ENCODE results near the gene MRPS10.

Gene MRPS10

DNA sequence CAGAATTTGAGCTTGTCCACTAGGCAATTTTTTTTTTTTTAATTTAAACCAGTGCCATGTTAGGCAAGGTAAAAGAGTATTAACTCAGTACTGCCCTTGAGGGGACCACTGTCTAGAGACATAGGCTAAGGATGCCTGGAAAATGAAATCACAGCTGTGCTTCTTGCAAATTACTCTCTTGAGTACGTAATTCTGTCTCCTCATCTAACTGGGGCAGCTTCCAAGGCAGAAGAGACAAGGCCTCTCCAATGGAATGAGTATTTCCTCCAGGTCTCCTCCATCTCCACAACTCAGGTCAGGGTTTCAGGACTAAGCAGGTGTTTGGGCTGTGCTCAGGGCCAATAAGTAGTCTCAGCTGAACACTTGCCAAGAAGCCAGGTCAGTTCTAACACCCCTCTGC, 33.8 kb upstream of the MRPS10 start:
- no peaks in the 10 kb centered on the region for H3K9me3 Mint-ChIP-seq
- peak overlapping the region; percentile 44 for H3K27ac Mint-ChIP-seq
- DNase-seq (ENCODE audit: low spot score in 2 of 2) (no peak), ATAC-seq (no peak)
- H3K4me1 Mint-ChIP-seq: peaks cover 18% of the 10 kb centered on the region
- peaks cover 93% of the 10 kb centered on the region for H3K36me3 Mint-ChIP-seq
- H3K4me3 Mint-ChIP-seq: no peak overlapping the region

DNA sequence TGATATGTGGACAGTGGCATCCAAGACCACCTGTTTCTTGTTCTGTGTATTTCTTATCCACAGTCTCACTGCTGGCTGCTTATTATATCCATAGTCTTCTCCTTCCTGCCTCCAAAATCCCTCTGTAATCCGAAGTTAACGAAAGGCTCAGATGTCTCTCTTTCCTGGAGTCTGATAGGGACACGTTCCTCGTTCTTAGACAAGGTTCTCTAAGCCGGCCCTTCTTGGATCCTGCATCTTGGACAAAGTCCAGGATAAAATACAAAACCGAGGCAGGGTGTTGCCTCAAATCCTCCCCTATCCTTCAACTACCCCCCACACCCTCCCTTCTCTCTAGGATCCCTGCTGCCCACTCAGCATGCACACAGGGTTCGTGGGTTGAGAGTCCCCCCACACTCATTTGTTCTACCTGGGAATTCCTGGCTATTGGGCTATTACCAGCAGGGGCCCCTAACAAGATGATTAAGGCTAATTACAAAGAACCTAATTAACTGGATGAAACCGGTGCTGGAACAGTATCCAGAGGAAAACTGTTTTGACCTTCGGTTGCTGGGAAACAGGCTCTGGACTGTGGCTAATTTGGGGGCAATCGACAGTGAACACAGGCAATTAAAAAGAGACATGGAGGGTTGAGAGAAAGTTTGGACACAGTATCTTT, 32.7 kb upstream of the MRPS10 start:
- no peak for ATAC-seq
- H3K4me3 Mint-ChIP-seq: no peak overlapping the region
- no peak for DNase-seq (ENCODE audit: low spot score in 2 of 2)
- peaks cover 93% of the 10 kb centered on the region for H3K36me3 Mint-ChIP-seq
- H3K4me1 Mint-ChIP-seq: peaks cover 18% of the 10 kb centered on the region
- H3K27ac Mint-ChIP-seq: no peak overlapping the region
- H3K9me3 Mint-ChIP-seq: no peaks in the 10 kb centered on the region

DNA sequence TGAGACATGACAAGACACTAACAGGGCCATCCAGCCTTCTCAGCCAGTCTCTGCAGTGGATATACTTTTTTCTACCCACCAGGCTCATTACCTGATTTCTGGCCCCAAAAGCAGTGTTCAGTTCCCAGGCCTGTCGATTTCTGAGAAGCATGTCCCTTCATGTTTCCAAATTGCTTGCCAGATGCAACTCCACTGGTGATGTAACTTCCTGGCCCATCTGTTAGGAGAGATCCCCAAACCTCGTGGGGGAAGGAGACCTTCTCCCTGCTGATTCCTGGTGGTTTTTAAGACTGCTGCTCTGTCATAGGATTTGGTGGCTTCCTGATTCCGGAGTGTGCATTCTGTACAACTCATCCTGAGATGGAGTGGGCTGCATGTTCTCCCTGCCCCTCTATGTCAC, 31.6 kb upstream of the MRPS10 start:
- Mint-ChIP-seq H3K27ac (peak overlapping the region; percentile 74), H3K4me3 (no peak overlapping the region), H3K4me1 (peaks cover 9% of the 10 kb centered on the region), H3K9me3 (no peaks in the 10 kb centered on the region), H3K36me3 (peaks cover 93% of the 10 kb centered on the region)
- DNase-seq (ENCODE audit: low spot score in 2 of 2) (no peak), ATAC-seq (no peak)

DNA sequence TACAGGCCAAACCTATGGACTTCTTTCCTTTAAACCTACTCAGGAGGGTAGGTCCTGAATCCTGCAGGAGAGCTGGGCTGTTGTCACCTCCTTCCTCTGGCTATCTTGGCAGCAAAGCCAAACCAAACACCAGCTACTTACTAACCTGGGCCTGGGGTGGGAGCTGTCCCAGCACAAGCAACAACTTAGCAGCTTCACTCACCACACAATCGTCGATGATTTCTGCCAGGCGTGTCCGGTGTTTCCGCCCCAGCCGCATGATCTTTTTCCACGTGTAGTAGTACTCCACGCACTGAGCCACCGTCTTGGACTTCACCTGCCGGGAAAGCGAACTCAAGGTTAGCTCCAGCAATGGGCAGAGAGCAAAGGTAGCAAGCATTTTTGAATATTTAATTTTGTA, 25.4 kb upstream of the MRPS10 start:
- no peak for DNase-seq (ENCODE audit: low spot score in 2 of 2)
- H3K36me3 Mint-ChIP-seq: peaks cover 92% of the 10 kb centered on the region
- no peaks in the 10 kb centered on the region for H3K9me3 Mint-ChIP-seq
- H3K4me1 Mint-ChIP-seq: peaks cover 17% of the 10 kb centered on the region
- H3K4me3 Mint-ChIP-seq: no peak overlapping the region
- ATAC-seq: no peak
- no peak overlapping the region for H3K27ac Mint-ChIP-seq

- ATAC-seq (no peak), DNase-seq (ENCODE audit: low spot score in 2 of 2) (no peak)
- Mint-ChIP-seq H3K36me3 (peaks cover 95% of the 10 kb centered on the region), H3K4me1 (peaks cover 23% of the 10 kb centered on the region), H3K4me3 (no peak overlapping the region), H3K9me3 (no peaks in the 10 kb centered on the region), H3K27ac (no peak overlapping the region)
These were observed 24.3 kb upstream of the MRPS10 start for GRCh38 chr6:42241915-42242314.

GRCh38 chr6:42239736-42240375, 22.2 kb upstream of the MRPS10 start:
- H3K4me3 Mint-ChIP-seq: no peak overlapping the region
- peaks cover 99% of the 10 kb centered on the region for H3K36me3 Mint-ChIP-seq

DNA sequence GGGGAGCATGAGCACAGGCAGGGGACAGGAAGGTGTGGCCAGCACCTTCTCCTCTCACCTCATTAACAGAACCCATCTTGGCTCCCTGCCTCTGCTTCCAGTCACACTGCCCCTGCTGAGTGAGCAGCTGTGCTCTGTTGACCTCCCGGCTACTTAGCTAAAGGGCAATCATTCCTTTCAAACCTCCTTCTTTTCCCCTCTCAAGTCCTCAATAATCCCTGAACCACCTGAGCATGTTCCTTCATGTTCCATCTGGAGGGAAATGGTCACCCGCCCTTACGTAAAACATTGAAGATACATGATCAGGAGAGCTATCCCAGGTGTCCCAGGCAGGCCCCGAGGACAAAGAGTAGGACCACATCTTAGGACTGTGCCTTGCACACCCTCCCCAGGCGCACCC, 21.7 kb upstream of the MRPS10 start:
- Mint-ChIP-seq H3K36me3 (peaks cover 99% of the 10 kb centered on the region), H3K4me1 (peaks cover 31% of the 10 kb centered on the region), H3K4me3 (no peak overlapping the region), H3K27ac (peak overlapping the region; percentile 75), H3K9me3 (no peaks in the 10 kb centered on the region)
- no peak for ATAC-seq
- no peak for DNase-seq (ENCODE audit: low spot score in 2 of 2)

More at GRCh38 chr6:42239736-42240375, 22.2 kb upstream of the MRPS10 start:
- Mint-ChIP-seq H3K4me1 (peaks cover 31% of the 10 kb centered on the region), H3K9me3 (no peaks in the 10 kb centered on the region), H3K27ac (peak overlapping the region; percentile 75)
- DNase-seq (ENCODE audit: low spot score in 2 of 2) (no peak), ATAC-seq (no peak)

DNA sequence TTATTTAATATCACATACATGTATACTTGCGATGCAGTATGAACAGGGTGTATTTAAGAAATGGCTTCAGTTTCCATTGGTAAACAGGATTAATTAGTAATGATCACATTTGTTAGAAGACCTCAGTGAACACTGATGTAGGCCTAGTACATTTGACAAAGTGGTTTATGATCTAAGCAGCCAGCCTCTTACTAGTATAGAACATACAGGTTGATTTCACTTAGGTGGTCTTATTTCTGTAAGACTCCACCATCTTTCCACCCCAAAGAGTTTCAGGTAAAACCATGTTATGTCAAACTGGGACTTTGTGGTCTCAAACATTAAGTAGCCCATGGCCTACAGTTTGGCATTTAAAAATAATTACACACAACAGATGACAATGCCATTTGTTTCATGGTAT, 20.2 kb upstream of the MRPS10 start:
- Mint-ChIP-seq H3K9me3 (no peaks in the 10 kb centered on the region), H3K4me1 (peaks cover 31% of the 10 kb centered on the region), H3K36me3 (peaks cover 95% of the 10 kb centered on the region), H3K27ac (peak overlapping the region; percentile 84), H3K4me3 (no peak overlapping the region)
- ATAC-seq (no peak), DNase-seq (ENCODE audit: low spot score in 2 of 2) (no peak)

GRCh38 chr6:42236682-42237473, 19.2 kb upstream of the MRPS10 start:
- Mint-ChIP-seq H3K9me3 (no peaks in the 10 kb centered on the region), H3K4me3 (peak overlapping the region; percentile 13), H3K4me1 (peaks cover 31% of the 10 kb centered on the region), H3K36me3 (peaks cover 95% of the 10 kb centered on the region), H3K27ac (peak overlapping the region; percentile 84)
- ATAC-seq: peak; percentile 65
- DNase-seq (ENCODE audit: low spot score in 2 of 2): no peak

DNA sequence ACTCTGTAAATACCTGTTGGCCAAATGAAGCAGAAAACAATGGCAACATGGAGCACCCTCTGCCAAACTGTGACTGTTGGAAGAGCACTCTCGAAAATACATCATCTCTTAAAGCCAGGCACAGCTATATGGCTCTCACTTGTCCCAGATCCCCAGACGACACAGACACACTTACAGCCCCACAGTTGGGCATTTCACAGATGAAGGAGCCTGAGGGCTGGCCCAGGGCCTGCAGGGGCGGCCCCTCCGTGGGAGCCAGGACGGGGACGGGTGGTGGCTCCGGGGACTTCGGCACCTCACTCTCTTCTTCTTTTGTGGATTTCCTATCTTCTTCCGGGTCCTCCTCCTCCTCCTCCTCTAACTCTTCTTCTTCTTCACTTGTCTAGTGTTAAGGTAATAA, 18.4 kb upstream of the MRPS10 start:
- Mint-ChIP-seq H3K36me3 (peaks cover 91% of the 10 kb centered on the region), H3K4me1 (peaks cover 31% of the 10 kb centered on the region), H3K4me3 (peak overlapping the region; percentile 13), H3K9me3 (no peaks in the 10 kb centered on the region), H3K27ac (peak overlapping the region; percentile 84)
- no peak for DNase-seq (ENCODE audit: low spot score in 2 of 2)
- ATAC-seq: no peak

DNA sequence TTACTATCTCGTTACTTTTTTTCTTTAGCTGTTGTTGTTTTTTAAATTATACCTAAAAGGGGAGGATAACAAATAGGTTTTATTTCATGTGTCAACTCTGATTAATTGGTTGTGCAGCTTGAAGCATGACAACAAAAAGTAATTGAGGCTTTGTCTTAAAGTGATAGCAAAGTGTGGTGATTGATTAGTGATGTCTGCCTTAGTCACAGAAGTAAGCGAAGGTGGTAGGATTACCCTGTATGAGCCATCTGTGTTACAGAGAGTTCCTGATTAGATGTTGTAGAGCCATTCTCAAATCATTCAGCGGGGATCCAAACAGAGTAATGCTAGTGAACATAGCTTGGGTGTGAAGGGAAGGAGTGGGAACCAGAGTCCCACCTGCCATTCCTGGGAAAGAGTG, 14.4 kb upstream of the MRPS10 start:
- Mint-ChIP-seq H3K27ac (peak overlapping the region; percentile 76), H3K4me1 (peaks cover 9% of the 10 kb centered on the region), H3K4me3 (no peak overlapping the region), H3K36me3 (peaks cover 87% of the 10 kb centered on the region), H3K9me3 (no peaks in the 10 kb centered on the region)
- ATAC-seq: no peak
- no peak for DNase-seq (ENCODE audit: low spot score in 2 of 2)

DNA sequence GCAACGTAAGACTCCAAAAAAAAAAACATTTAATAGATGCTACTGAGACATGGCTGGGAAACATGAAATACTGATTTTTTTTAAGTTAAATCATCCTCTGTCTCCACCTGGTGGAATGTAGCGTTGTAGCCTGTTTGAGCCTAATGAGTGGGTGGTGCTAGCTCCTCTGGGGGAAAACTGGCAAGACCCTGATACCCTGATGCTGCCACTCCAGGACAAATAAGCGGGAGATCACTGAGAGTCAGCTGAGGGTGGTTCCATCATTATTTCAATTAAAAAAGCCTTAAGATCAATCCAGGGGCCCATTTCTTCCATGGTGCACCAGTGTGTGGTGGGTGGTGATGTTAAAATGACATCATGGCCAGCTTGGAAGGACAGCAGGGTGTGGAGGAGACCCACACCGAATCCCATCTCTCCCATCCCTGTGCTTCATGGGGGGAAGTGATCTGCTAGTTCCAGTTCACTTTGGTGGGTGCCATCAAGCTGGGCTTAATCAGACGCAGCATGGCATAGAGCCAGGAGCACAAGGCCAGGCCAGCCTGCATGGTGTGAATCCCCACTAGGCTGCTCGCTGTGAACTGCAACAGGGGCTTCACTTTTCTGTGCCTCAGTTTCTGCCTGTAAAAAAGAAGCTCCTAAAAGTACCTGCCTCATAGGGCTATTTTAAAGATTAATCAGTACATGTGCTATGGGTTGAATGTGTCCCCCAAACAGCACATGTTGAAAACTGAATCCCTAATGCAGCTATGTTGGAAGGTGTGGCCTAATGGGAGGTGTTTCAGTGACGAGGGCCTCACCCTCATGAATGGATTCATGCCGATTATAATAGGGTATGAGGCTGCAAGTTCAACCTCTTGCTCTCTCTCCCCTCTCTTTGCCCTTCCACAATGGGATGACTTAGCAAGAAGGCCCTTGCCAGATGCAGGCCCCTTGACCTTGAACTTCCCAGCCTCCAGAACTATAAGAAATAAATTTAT, 13.0 kb upstream of the MRPS10 start:
- H3K36me3 Mint-ChIP-seq: peaks cover 73% of the 10 kb centered on the region
- ATAC-seq (no peak), DNase-seq (ENCODE audit: low spot score in 2 of 2) (no peak)
- H3K27ac Mint-ChIP-seq: peak overlapping the region; percentile 8
- no peak overlapping the region for H3K4me3 Mint-ChIP-seq
- H3K4me1 Mint-ChIP-seq: no peaks in the 10 kb centered on the region
- no peaks in the 10 kb centered on the region for H3K9me3 Mint-ChIP-seq

DNA sequence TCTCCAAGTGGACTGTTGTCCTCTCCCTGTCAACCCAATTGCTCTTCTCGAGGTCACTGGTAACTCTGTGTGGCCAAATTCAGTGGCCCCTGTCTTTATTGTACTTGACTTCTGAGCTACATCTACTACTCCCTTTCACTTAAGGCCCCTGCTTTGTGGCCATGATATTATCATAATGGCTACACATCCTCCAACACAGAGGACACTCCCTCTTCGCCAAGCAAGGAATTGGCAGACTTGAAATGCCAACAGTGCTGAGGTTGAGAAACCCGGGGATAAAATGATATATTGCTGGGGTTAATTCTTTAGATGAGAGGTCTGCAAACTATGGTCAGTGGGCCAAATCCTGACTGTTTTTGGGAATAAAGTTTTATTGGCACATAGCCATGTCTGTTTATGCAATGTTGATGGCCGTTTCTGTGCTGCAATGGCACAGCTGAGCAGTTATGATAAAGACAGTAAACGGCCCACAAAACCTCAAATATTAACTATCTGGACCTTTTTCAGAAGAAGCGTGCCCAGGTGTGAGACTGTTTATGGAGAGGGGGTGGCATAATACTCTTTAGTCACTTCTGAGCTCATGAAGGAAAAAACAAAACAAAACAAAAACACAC, 12.0 kb upstream of the MRPS10 start:
- H3K27ac Mint-ChIP-seq: peak overlapping the region; percentile 81
- DNase-seq (ENCODE audit: low spot score in 2 of 2): no peak
- peaks cover 63% of the 10 kb centered on the region for H3K36me3 Mint-ChIP-seq
- no peak for ATAC-seq
- H3K4me1 Mint-ChIP-seq: peaks cover 3% of the 10 kb centered on the region
- no peak overlapping the region for H3K4me3 Mint-ChIP-seq
- no peaks in the 10 kb centered on the region for H3K9me3 Mint-ChIP-seq

- DNase-seq (ENCODE audit: low spot score in 2 of 2): no peak
- Mint-ChIP-seq H3K36me3 (peaks cover 51% of the 10 kb centered on the region), H3K4me3 (no peak overlapping the region), H3K4me1 (peaks cover 7% of the 10 kb centered on the region), H3K27ac (peak overlapping the region; percentile 81), H3K9me3 (no peaks in the 10 kb centered on the region)
- ATAC-seq: no peak
These were observed 10.6 kb upstream of the MRPS10 start for GRCh38 chr6:42228305-42228704.
